Left colon (tissue), 2 donors: ENCODE results near the gene PLCB4. TPM values are rescaled to one million over a fixed set of nuclear protein-coding genes. Genes with fewer than 3 reads are reported as not detected.

Experiments used
- ATAC-seq: fragments of 200-7000 bp; cut with Tn5 transposase; one replicate; pipeline ENCODE4 v1.9.1; 2020; ENCODE audit warnings: mild to moderate bottlenecking, moderate library complexity
- DNase-seq, 2 donors: peaks; one replicate each; pipeline ENCODE4 v3.0.0-alpha.2; 2020
- intact Hi-C, 2 donors: fragments of 100-400 bp; cut with DNase I in 1 of 2; cut with micrococcal nuclease in 1 of 2; formaldehyde crosslinking; loops; one replicate each; pipeline versions ENCODE4 v1.11.2 to v1.14.0; 2022; cut with DNase I, micrococcal nuclease
- total RNA-seq, 2 donors: library from RNA; stranded (reverse); fragmentation: NEBNext Ultra II Directional; extraction: Animal tissue kit (Norgen Biotek cat#: 25700); gene quantifications; one replicate each; pipeline ENCODE4 v1.2.1, GENCODE V29; 2021
- donor health status: DM: no; HTN: no; CAD: no.
- donor health status: DM: yes; HTN: yes; CAD: no.

PLCB4 gene
- total RNA-seq, 2 donors from 2014 or later, result 45.3 to 58.2 TPM

- no peak for ATAC-seq
- no peak for DNase-seq
- intact Hi-C loops, result no loop called here
Observed at GRCh38 chr20:9092113-9092512, 23.2 kb downstream of the PLCB4 start.

- DNase-seq (no peak), ATAC-seq (no peak)
- intact Hi-C loops, result no loop called here
Observed at GRCh38 chr20:9092655-9093054, 23.8 kb downstream of the PLCB4 start.

- intact Hi-C loops, result no loop called here
- DNase-seq (no peak), ATAC-seq (no peak)
Observed at GRCh38 chr20:9093218-9093957, 24.5 kb downstream of the PLCB4 start.

DNA sequence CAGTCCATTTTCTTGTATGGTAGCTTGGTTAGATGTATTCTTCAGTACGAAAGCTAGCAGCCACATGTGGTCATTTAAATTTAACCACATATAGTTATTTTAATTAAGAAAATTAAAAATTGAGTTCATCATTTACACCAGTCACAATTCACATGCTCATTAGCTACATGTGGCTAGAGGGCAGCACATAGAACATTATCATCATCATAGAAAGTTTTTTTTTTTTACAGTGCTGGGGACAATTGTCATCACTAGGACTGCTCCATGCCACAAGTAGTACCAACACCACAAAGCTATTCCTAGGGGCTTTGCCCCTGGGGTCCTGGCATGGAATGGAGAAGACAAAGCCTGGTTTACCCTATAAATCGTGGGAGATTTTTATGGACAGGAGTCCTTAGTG is 30.5 kb downstream of the PLCB4 start:
- intact Hi-C loops, result no loop called here
- ATAC-seq, result no peak

DNA sequence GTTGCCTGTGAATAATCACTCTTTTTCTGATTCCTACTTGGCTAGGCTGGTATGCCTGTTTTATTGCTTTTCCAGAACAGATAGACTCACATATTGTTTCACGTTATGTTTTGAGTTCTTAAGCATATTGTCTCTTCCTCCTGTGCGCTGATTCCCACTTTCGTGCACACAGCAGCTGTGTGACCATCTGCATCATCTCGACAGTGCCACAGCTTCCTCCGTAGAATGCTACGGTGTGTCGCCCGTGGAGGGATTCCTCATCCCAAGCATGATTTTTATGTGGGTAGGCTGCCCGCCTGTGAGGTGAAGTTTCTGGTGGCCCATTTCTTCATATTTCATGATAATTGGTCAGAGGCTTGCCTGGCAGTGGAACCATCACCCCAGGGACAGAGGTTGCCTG is 31.8 kb downstream of the PLCB4 start:
- intact Hi-C loops, result no loop called here
- no peak for ATAC-seq

More for the DNA sequence above, 30.5 kb downstream of the PLCB4 start:
- DNase-seq, result no peak

GRCh38 chr20:9102456-9102855 is 33.6 kb downstream of the PLCB4 start:
- intact Hi-C loops, result no loop called here
- ATAC-seq (no peak), DNase-seq (no peak)

More for the DNA sequence above, 31.8 kb downstream of the PLCB4 start:
- DNase-seq, result no peak

- ATAC-seq, result no peak
- DNase-seq, result no peak
- intact Hi-C loops, result no loop called here
Observed at GRCh38 chr20:9103955-9104354, 35.1 kb downstream of the PLCB4 start.

DNA sequence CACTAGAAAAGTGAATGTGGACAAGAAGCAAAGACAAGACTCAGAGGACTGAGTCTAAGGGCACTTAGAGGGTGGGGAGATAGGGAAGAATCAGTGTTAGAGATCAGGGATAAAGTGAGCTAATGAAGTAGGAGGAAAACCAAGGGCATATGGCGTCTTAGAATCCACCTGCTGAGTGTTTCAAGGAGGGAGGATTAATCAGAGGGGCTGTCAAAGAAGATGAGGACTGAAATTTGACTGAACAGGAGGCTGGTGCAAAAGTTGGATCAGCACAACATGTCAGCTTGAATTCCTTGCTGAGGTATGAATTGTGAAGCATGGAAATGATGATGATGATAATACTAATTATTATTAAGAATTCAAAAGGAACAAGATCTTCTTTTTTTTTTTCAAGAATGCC is 39.4 kb downstream of the PLCB4 start:
- intact Hi-C loops, result no loop called here
- DNase-seq, result no peak
- ATAC-seq, result no peak

- no peak for ATAC-seq
- intact Hi-C loops, result no loop called here
- no peak for DNase-seq
Observed at GRCh38 chr20:9109566-9109965, 40.7 kb downstream of the PLCB4 start.

- DNase-seq (no peak), ATAC-seq (no peak)
- intact Hi-C loops, result no loop called here
Observed at GRCh38 chr20:9110365-9110764, 41.5 kb downstream of the PLCB4 start.

GRCh38 chr20:9110916-9111432 is 42.1 kb downstream of the PLCB4 start:
- intact Hi-C loops, result no loop called here
- no peak for DNase-seq
- no peak for ATAC-seq

- ATAC-seq (no peak), DNase-seq (no peak)
- intact Hi-C loops, result no loop called here
Observed at GRCh38 chr20:9112541-9113515, 43.9 kb downstream of the PLCB4 start.

GRCh38 chr20:9114709-9115108 is 45.8 kb downstream of the PLCB4 start:
- no peak for DNase-seq
- ATAC-seq, result peak; percentile 70
- intact Hi-C loops, result no loop called here

DNA sequence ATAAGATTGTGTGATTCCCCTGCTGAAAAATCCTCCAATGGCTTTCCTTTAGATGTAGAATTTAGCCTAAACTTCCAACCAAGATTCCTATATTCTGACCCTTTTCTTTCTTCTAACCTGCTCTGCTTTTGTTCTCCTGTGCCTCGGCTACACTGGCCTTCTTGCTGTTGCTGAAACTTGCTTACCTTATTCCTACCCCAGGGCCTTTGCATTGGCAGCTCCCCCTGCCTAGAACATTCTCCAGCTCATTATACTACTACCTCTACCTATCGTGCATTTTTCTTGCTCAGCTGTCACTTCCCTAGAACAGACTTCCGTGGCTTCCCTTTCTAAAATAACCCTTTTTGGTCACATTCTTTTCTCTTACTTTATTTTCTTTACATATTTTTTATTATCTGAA is 48.7 kb downstream of the PLCB4 start:
- DNase-seq (no peak), ATAC-seq (no peak)
- intact Hi-C loops, result no loop called here

GRCh38 chr20:9119776-9120175 is 50.9 kb downstream of the PLCB4 start:
- ATAC-seq (peak; percentile 46), DNase-seq (peak in 1 of 2 donors; percentile 7)
- intact Hi-C loops, result no loop called here

DNA sequence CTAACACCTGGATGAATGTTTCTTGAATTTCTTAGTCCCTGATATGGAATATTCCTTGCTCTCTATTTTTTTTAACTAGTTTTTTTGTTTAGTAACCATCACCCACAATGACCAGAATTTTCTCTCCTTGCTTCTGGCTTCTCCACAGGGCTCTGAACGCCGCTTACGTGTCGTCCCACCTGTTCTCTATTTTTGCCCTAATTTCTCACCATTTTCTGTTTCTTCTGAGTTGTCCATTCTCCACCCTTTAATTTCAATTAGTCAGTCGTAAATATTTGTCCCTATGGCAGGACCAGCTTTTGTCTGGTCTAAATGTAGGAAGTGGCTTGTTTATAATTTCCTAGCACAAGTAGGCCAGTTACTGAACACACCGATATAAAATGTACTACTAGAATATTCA is 52.3 kb downstream of the PLCB4 start:
- intact Hi-C loops, result no loop called here
- no peak for ATAC-seq
- no peak for DNase-seq

- no peak for DNase-seq
- no peak for ATAC-seq
- intact Hi-C loops, result no loop called here
Observed at GRCh38 chr20:9122571-9122970, 53.7 kb downstream of the PLCB4 start.

DNA sequence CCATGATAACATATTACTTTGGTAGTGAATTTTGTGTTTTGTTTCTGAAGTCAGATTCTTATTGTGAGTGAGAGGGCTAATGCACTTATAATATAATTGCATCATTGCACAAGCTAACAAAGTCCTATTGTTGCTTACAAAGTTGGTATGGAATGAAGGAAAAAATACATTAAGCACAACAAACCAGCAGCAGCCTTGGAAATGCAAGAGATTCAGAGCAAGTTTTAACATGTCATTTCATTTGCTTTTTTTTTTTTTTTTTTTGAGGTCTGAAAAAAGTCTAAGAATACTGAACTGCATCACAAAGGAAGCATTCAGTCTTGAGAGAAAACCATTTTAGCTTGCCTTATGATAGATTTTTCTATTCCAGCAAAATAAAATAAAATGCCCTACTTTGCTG is 57.6 kb downstream of the PLCB4 start:
- no peak for ATAC-seq
- no peak for DNase-seq
- intact Hi-C loops, result no loop called here

DNA sequence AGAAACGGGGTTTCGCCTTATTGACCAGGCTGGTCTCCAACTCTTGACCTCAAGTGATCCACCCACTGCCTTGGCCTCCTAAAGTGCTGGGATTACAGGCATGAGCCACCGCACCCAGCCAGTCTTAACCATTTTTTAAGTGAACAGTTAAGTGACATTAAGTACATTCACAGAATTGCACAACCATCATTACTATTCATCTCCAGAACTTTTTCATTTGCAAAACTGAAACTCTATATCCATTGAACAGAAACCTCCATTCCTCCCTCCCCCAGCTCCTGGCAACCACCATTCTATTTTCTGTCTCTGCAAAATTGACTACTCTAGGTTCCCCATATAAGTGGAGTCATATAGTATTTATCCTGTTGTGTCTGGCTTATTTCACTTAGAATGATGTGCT is 59.7 kb downstream of the PLCB4 start:
- DNase-seq (no peak), ATAC-seq (no peak)
- intact Hi-C loops, result no loop called here

- DNase-seq (no peak), ATAC-seq (no peak)
- intact Hi-C loops, result no loop called here
Observed at GRCh38 chr20:9129756-9130155, 60.9 kb downstream of the PLCB4 start.
